Ovary (tissue), 3 donors: Measurements from ENCODE around the gene TIMM17B.
"Not testable (repeated sequence)": the region's sequence is repeated elsewhere in the genome, so short reads cannot be mapped to it uniquely, and the experiment has no call there.

Experiments
- POLR2A ChIP-seq: fragments of 450-650 bp; IDR thresholded peaks from one replicate; pipeline ENCODE4 v1.6.1; 2017; ENCODE audit warnings: antibody characterized with exemption, mild to moderate bottlenecking, moderate library complexity
- TF ChIP-seq, protein P1 (sequence below), 3 donors: fragments of 450-650 bp in 2 of 3; fragments of 200-600 bp in 1 of 3; IDR thresholded peaks; one replicate each; pipeline versions ENCODE4 v1.5.1 to v1.8.0; 2016 to 2022; ENCODE audit warnings: antibody characterized with exemption in 3 of 3, mild to moderate bottlenecking in 1 of 3
- donor health status: DM: no; HTN: no; CAD: no.

GRCh38 chrX:48886586-48886985 is 11.0 kb downstream of the TIMM17B start:
- TF ChIP-seq, protein P1, sequence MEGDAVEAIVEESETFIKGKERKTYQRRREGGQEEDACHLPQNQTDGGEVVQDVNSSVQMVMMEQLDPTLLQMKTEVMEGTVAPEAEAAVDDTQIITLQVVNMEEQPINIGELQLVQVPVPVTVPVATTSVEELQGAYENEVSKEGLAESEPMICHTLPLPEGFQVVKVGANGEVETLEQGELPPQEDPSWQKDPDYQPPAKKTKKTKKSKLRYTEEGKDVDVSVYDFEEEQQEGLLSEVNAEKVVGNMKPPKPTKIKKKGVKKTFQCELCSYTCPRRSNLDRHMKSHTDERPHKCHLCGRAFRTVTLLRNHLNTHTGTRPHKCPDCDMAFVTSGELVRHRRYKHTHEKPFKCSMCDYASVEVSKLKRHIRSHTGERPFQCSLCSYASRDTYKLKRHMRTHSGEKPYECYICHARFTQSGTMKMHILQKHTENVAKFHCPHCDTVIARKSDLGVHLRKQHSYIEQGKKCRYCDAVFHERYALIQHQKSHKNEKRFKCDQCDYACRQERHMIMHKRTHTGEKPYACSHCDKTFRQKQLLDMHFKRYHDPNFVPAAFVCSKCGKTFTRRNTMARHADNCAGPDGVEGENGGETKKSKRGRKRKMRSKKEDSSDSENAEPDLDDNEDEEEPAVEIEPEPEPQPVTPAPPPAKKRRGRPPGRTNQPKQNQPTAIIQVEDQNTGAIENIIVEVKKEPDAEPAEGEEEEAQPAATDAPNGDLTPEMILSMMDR (IDR thresholded peaks at IDR 0.05) = not testable (repeated sequence)
- TF ChIP-seq POLR2A = not testable (repeated sequence)
